H9 (cell line): Measurements from ENCODE around the gene DIPK1B. TPM values are rescaled to one million over a fixed set of nuclear protein-coding genes. Genes with fewer than 3 reads are reported as not detected.

Experiments
- DNase-seq: peaks from one replicate; pipeline ENCODE4 v3.0.0-alpha.2; 2017
- H2AFZ ChIP-seq: one replicate; pipeline ENCODE4 v1.6.1; 2013; ENCODE audit warnings: mild to moderate bottlenecking, low read length, control low read depth, moderate library complexity
- H2AK5ac ChIP-seq: 2 replicates; pipeline ENCODE4 v1.6.1; 2013; ENCODE audit warnings: low read length, control low read depth, mixed read lengths; ENCODE audit not compliant: insufficient read length
- H2BK120ac ChIP-seq: one replicate; pipeline ENCODE4 v1.6.1; 2013; ENCODE audit warnings: low read depth, mild to moderate bottlenecking, low read length, control low read depth, inconsistent platforms; ENCODE audit not compliant: poor library complexity, severe bottlenecking
- H2BK12ac ChIP-seq: 2 replicates; pipeline ENCODE4 v1.6.1; 2013; ENCODE audit warnings: low read length, control low read depth, mixed read lengths, low read depth; ENCODE audit not compliant: insufficient read length
- H2BK15ac ChIP-seq: 2 replicates; pipeline ENCODE4 v1.6.1; 2013; ENCODE audit warnings: low read depth, low read length, control low read depth
- H2BK20ac ChIP-seq: one replicate; pipeline ENCODE4 v1.6.1; 2013; ENCODE audit warnings: low read depth, mild to moderate bottlenecking, low read length, control low read depth, inconsistent platforms; ENCODE audit not compliant: poor library complexity, severe bottlenecking
- H2BK5ac ChIP-seq: 2 replicates; pipeline ENCODE4 v1.6.1; 2013; ENCODE audit warnings: low read length, control low read depth, mixed read lengths; ENCODE audit not compliant: insufficient read length
- H3K14ac ChIP-seq: 2 replicates; pipeline ENCODE4 v1.6.1; 2013; ENCODE audit warnings: low read length, control low read depth; ENCODE audit not compliant: insufficient read depth
- H3K18ac ChIP-seq: 2 replicates; pipeline ENCODE4 v1.6.1; 2013; ENCODE audit warnings: low read depth, mild to moderate bottlenecking, mixed read lengths, low read length, control low read depth; ENCODE audit not compliant: insufficient read length
- H3K23ac ChIP-seq: 2 replicates; pipeline ENCODE4 v1.6.1; 2013; ENCODE audit warnings: low read length, control low read depth, mixed read lengths, low read depth; ENCODE audit not compliant: insufficient read length
- H3K23me2 ChIP-seq: 2 replicates; pipeline ENCODE4 v1.6.1; 2013; ENCODE audit warnings: low read depth, mild to moderate bottlenecking, mixed read lengths, low read length, control low read depth; ENCODE audit not compliant: insufficient read length, poor library complexity, severe bottlenecking
- H3K27ac ChIP-seq: 2 replicates; pipeline ENCODE4 v1.5.1; 2013; ENCODE audit warnings: low read length, control low read depth, mixed read lengths, low read depth; ENCODE audit not compliant: insufficient read length
- H3K27me3 ChIP-seq: 2 replicates; pipeline ENCODE4 v1.6.1; 2013; ENCODE audit warnings: low read length, control low read depth, inconsistent platforms; ENCODE audit not compliant: insufficient read depth
- H3K4ac ChIP-seq: 2 replicates; pipeline ENCODE4 v1.6.1; 2013; ENCODE audit warnings: low read depth, mild to moderate bottlenecking, control low read depth, inconsistent platforms, low read length, moderate library complexity
- H3K4me1 ChIP-seq: 2 replicates; pipeline ENCODE4 v1.6.1; 2013; ENCODE audit warnings: low read length, control low read depth, inconsistent platforms; ENCODE audit not compliant: insufficient read depth
- H3K4me2 ChIP-seq: 2 replicates; pipeline ENCODE4 v1.6.1; 2013; ENCODE audit warnings: low read length, control low read depth, mixed read lengths; ENCODE audit not compliant: insufficient read length, insufficient read depth
- H3K56ac ChIP-seq: 2 replicates; pipeline ENCODE4 v1.6.1; 2013; ENCODE audit warnings: low read depth, mild to moderate bottlenecking, mixed read lengths, low read length, control low read depth; ENCODE audit not compliant: insufficient read length
- H3K79me1 ChIP-seq: 2 replicates; pipeline ENCODE4 v1.6.1; 2013; ENCODE audit warnings: low read depth, mild to moderate bottlenecking, moderate library complexity, low read length, control low read depth, inconsistent platforms; ENCODE audit not compliant: insufficient read depth, poor library complexity, severe bottlenecking
- H3K79me2 ChIP-seq: 2 replicates; pipeline ENCODE4 v1.6.1; 2013; ENCODE audit warnings: low read length, control low read depth, inconsistent platforms; ENCODE audit not compliant: insufficient read depth
- H3K9ac ChIP-seq: 2 replicates; pipeline ENCODE4 v1.6.1; 2013; ENCODE audit warnings: low read length, control low read depth, mixed read lengths; ENCODE audit not compliant: insufficient read length; ENCODE audit errors: extremely low read depth
- H3K9me3 ChIP-seq: one replicate; pipeline ENCODE4 v1.6.1; 2013; ENCODE audit warnings: low read depth, low read length, inconsistent platforms; ENCODE audit not compliant: control insufficient read depth
- H3T11ph ChIP-seq: one replicate; pipeline ENCODE4 v1.6.1; 2013; ENCODE audit warnings: mild to moderate bottlenecking, low read length, control low read depth, inconsistent platforms
- H4K20me1 ChIP-seq: one replicate; pipeline ENCODE4 v1.6.1; 2013; ENCODE audit not compliant: control insufficient read depth, insufficient read length, insufficient read depth
- H4K5ac ChIP-seq: 2 replicates; pipeline ENCODE4 v1.6.1; 2013; ENCODE audit warnings: low read depth, mild to moderate bottlenecking, mixed read lengths, low read length, control low read depth; ENCODE audit not compliant: insufficient read length
- H4K8ac ChIP-seq: replicated peaks from 2 replicates; pipeline ENCODE4 v1.6.1; 2013; ENCODE audit warnings: low read length, control low read depth, mixed read lengths, low read depth; ENCODE audit not compliant: insufficient read length
- H4K91ac ChIP-seq: 2 replicates; pipeline ENCODE4 v1.6.1; 2013; ENCODE audit warnings: low read depth, mild to moderate bottlenecking, moderate library complexity, mixed read lengths, low read length, control low read depth; ENCODE audit not compliant: insufficient read length
- H3K27ac Mint-ChIP-seq, 3 experiments: 2 replicates in 2 of 3; 3 replicates in 1 of 3; pipeline ENCODE4 v1.8.0; 2020 to 2021; ENCODE audit warnings: mixed read lengths in 3 of 3, mild to moderate bottlenecking in 1 of 3, moderate library complexity in 1 of 3
- H3K27me3 Mint-ChIP-seq: 2 replicates; pipeline ENCODE4 v1.8.0; 2021; ENCODE audit warnings: low read depth, mild to moderate bottlenecking, moderate library complexity, mixed read lengths
- H3K36me3 Mint-ChIP-seq, 3 experiments: 2 replicates in 2 of 3; 3 replicates in 1 of 3; pipeline ENCODE4 v1.8.0; 2020 to 2021; ENCODE audit warnings: low read depth in 3 of 3, mixed read lengths in 3 of 3; ENCODE audit not compliant: insufficient read depth in 1 of 3
- H3K4me1 Mint-ChIP-seq, 2 experiments: 2 replicates each; pipeline ENCODE4 v1.8.0; 2020; ENCODE audit warnings: mixed read lengths in 2 of 2
- H3K4me3 Mint-ChIP-seq, 2 experiments: 2 replicates in 1 of 2; 3 replicates in 1 of 2; pipeline ENCODE4 v1.8.0; 2020 to 2021; ENCODE audit warnings: mild to moderate bottlenecking in 2 of 2, mixed read lengths in 2 of 2, moderate library complexity in 1 of 2
- H3K9me3 Mint-ChIP-seq, 2 experiments: 2 replicates in 1 of 2; 3 replicates in 1 of 2; pipeline ENCODE4 v1.8.0; 2020; ENCODE audit warnings: mild to moderate bottlenecking in 2 of 2, mixed read lengths in 2 of 2, moderate library complexity in 1 of 2
- CTCF ChIP-seq: fragments of 200-600 bp; sonication (generic); conservative IDR thresholded peaks from 3 replicates; pipeline ENCODE4 v1.8.0; 2021; ENCODE audit warnings: antibody characterized with exemption, mild to moderate bottlenecking
- WGBS: extraction: QIAGEN DNeasy Blood & Tissue Kit; methylation state at CpG from one replicate; pipeline ENCODE4 v1.1.7; 2013; ENCODE audit warnings: missing lambda C conversion rate, low lambda C conversion rate, mixed read lengths; ENCODE audit not compliant: insufficient read length; ENCODE audit errors: extremely low coverage; 5-methylcytosine and 5-hydroxymethylcytosine counted together
- total RNA-seq: library from RNA; stranded (reverse); gene quantifications from 2 replicates; pipeline ENCODE4 v1.2.1, GENCODE V29; 2021

The DIPK1B gene
- total RNA-seq, 1 experiment from 2014 or later, result 40.3 TPM

- Histone ChIP-seq H4K5ac (no peak overlapping the region), H3K4me1 (no peaks in the 10 kb centered on the region), H2BK20ac (no peak overlapping the region), H3K23me2 (peaks cover 9% of the 10 kb centered on the region), H3K23ac (no peak overlapping the region), H2BK5ac (no peak overlapping the region), H2BK12ac (no peak overlapping the region), H3K56ac (no peak overlapping the region), H3K4me2 (no peak overlapping the region), H3K14ac (no peak overlapping the region), H4K20me1 (no peaks in the 10 kb centered on the region), H3K27ac (no peak overlapping the region), H2BK15ac (no peak overlapping the region), H2AFZ (no peak overlapping the region), H3K79me1 (no peaks in the 10 kb centered on the region), H4K8ac (no peak overlapping the region), H3K79me2 (no peaks in the 10 kb centered on the region), H3K27me3 (no peaks in the 10 kb centered on the region), H3K9ac (no peak overlapping the region), H4K91ac (no peak overlapping the region), H3K4ac (no peak overlapping the region), H2BK120ac (no peak overlapping the region), H3T11ph (no peak overlapping the region), H2AK5ac (no peak overlapping the region), H3K9me3 (no peaks in the 10 kb centered on the region), H3K18ac (no peak overlapping the region)
- Mint-ChIP-seq H3K36me3 (no peaks in the 10 kb centered on the region), H3K4me3 (no peak overlapping the region), H3K27ac (no peak overlapping the region), H3K4me1 (peaks cover 4 to 26% of the 10 kb centered on the region in 2 experiments), H3K27me3 (peaks cover 25% of the 10 kb centered on the region), H3K9me3 (no peaks in the 10 kb centered on the region)
- TF ChIP-seq CTCF, result no peak
- no peak for DNase-seq
- no CpG with 5 or more reads among the region's 15 CpGs for WGBS
Measured at GRCh38 chr9:136690806-136691261, 21.5 kb upstream of the DIPK1B start.
